Peyer's patch (tissue), 4 donors: ENCODE data around the gene BRAF. TPM values are rescaled to one million over a fixed set of nuclear protein-coding genes. Genes with fewer than 3 reads are reported as not detected.

Source experiments
- DNase-seq, 3 donors: peaks; one replicate each; pipeline ENCODE4 v3.0.0-alpha.2; 2017 to 2019
- H3K27ac ChIP-seq, 4 donors: fragments of 200-600 bp; sonication (generic); one replicate each; pipeline ENCODE4 v1.5.1; 2016 to 2019
- H3K27me3 ChIP-seq, 2 donors: fragments of 200-600 bp; sonication (generic); one replicate each; pipeline ENCODE4 v1.5.1; 2019
- H3K36me3 ChIP-seq, 3 donors: fragments of 200-600 bp; sonication (generic); one replicate each; pipeline ENCODE4 v1.5.1; 2016 to 2019
- H3K4me1 ChIP-seq, 4 donors: fragments of 200-600 bp; sonication (generic); one replicate each; pipeline ENCODE4 v1.5.1; 2016 to 2019
- H3K4me3 ChIP-seq, 4 donors: fragments of 200-600 bp; sonication (generic); 1 replicate in 3 of 4; 2 replicates in 1 of 4; pipeline ENCODE4 v1.5.1; 2016 to 2019; ENCODE audit warnings: mild to moderate bottlenecking in 1 of 4
- H3K9me3 ChIP-seq, 4 donors: fragments of 200-600 bp; sonication (generic); one replicate each; pipeline ENCODE4 v1.5.1; 2016 to 2019; ENCODE audit warnings: mild to moderate bottlenecking in 1 of 4
- POLR2A ChIP-seq, 2 donors: fragments of 450-650 bp; IDR thresholded peaks; one replicate each; pipeline ENCODE4 v1.5.1; 2017; ENCODE audit warnings: antibody characterized with exemption in 2 of 2, mild to moderate bottlenecking in 2 of 2, moderate library complexity in 2 of 2
- total RNA-seq, 4 donors: library from RNA; depleted of rRNA; stranded (reverse); fragments of >200 nt; gene quantifications; one replicate each; pipeline ENCODE4 v1.1.0, GENCODE V29; 2016
- TF ChIP-seq, protein P1 (sequence below), 6 experiments: fragments of 450-650 bp in 4 of 6; fragments of 200-600 bp in 2 of 6; sonication (generic) in 1 of 6; IDR thresholded peaks; one replicate each; pipeline ENCODE4 v1.5.1; 2017 to 2019; ENCODE audit warnings: antibody characterized with exemption in 6 of 6, mild to moderate bottlenecking in 3 of 6, moderate library complexity in 1 of 6

Gene BRAF
- total RNA-seq, 4 donors from 2014 or later: 26.3 to 97.4 (median 47.6) TPM

DNA sequence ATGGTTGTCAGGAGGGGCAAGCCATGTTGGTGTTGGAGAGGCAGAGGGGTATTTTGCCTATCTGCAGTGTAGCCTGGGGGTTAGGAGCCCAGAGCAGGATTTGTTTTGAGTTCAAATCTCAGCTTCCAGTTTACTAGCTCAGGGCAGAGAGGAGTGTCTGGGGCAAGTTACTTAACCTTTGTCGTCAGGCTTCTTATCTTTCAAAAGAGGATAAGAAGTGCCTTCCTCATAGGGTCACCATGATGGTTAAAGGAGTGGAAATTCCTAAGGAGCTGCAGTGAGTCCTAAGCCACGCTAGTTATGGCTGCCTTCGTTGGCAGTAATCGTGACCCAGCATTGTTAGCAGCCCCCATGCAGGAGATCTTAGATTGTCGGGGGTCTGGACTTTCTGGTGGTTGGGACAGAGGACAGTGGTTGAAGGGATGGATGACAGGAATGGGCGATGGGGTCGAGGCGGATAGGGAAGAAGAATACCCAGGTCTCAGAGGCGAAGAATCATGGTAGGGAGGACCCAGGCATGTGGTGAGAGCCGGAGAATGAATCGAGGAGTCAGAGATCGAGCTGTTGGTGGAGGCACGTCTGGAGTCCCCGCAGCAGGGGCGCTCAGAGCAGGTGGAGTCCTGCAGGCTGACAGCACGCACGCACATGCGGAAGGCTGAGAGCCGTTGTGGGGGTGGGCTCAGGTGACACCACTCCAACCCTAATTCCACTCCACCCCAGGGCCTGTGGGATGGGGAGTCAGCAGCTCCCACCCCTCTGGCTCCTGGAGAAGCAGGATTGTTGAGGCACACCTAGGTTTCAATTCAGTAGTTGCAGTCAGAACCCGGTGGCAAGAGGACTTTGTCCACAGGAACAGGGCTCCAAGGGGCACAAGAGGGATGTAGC is 240.4 kb downstream of the BRAF start:
- Histone ChIP-seq H3K27me3 (no peaks in the 10 kb centered on the region), H3K27ac (no peak overlapping the region), H3K9me3 (no peaks in the 10 kb centered on the region), H3K4me1 (no peaks in the 10 kb centered on the region), H3K4me3 (no peak overlapping the region), H3K36me3 (peaks cover 0 to 44% (median 0%) of the 10 kb centered on the region in 3 donors)
- peak in 1 of 3 donors; percentile 27 for DNase-seq
- TF ChIP-seq POLR2A (IDR thresholded peaks at IDR 0.05): no peak
- TF ChIP-seq, protein P1, sequence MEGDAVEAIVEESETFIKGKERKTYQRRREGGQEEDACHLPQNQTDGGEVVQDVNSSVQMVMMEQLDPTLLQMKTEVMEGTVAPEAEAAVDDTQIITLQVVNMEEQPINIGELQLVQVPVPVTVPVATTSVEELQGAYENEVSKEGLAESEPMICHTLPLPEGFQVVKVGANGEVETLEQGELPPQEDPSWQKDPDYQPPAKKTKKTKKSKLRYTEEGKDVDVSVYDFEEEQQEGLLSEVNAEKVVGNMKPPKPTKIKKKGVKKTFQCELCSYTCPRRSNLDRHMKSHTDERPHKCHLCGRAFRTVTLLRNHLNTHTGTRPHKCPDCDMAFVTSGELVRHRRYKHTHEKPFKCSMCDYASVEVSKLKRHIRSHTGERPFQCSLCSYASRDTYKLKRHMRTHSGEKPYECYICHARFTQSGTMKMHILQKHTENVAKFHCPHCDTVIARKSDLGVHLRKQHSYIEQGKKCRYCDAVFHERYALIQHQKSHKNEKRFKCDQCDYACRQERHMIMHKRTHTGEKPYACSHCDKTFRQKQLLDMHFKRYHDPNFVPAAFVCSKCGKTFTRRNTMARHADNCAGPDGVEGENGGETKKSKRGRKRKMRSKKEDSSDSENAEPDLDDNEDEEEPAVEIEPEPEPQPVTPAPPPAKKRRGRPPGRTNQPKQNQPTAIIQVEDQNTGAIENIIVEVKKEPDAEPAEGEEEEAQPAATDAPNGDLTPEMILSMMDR (IDR thresholded peaks at IDR 0.05): no peak

DNA sequence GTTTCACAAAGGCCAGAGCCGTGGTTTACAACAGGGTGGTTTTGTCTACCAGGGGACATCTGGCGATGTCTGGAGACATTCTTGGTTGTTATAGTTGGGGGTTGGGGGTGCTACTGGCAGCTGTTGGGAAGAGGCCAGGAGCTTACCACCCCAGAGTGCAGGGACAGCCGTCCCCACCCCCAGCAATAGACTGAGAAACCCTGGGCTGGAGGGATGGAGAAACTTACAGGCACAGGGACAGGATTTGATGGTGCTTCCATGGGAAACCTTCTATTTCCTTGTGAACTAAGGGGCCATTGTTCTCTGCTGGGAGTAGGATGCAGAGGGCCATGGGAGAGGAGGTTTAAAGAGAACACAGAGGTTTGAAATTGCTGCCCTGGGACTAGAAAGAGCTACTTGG is 241.1 kb downstream of the BRAF start:
- peaks cover 0 to 46% (median 0%) of the 10 kb centered on the region in 3 donors for H3K36me3 ChIP-seq

DNA sequence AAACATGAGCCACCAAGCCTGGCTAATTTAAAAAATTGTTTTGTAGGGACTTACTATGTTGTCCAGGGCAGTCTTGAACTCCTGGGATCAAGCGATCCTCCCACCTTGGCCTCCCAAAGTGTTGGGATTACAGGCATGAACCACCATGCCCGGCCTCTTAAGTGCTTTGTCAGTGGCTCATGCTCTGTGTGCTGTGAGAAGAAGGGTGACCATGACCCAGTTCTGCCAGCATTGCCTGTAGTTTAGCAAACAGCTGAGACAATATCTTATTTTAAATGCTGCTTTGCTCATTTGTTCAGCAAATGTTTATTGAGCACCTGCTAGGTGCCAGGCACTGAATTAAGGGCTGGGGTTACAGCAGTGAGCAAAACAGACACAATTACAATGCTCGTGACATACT is 243.0 kb downstream of the BRAF start:
- Histone ChIP-seq H3K4me1 (no peaks in the 10 kb centered on the region), H3K36me3 (peaks cover 0 to 43% (median 0%) of the 10 kb centered on the region in 3 donors), H3K9me3 (no peaks in the 10 kb centered on the region), H3K4me3 (no peak overlapping the region), H3K27me3 (no peaks in the 10 kb centered on the region), H3K27ac (no peak overlapping the region)
- TF ChIP-seq POLR2A (IDR thresholded peaks at IDR 0.05): no peak
- TF ChIP-seq, protein P1 (IDR thresholded peaks at IDR 0.05): no peak
- no peak for DNase-seq

More for the DNA sequence above, 241.1 kb downstream of the BRAF start:
- H3K9me3 ChIP-seq: no peaks in the 10 kb centered on the region
- no peak overlapping the region for H3K4me3 ChIP-seq
- no peak overlapping the region for H3K27ac ChIP-seq
- no peaks in the 10 kb centered on the region for H3K4me1 ChIP-seq
- TF ChIP-seq, protein P1 (IDR thresholded peaks at IDR 0.05): no peak
- no peak for TF ChIP-seq POLR2A (IDR thresholded peaks at IDR 0.05)
- peak in 1 of 3 donors; percentile 7 for DNase-seq
- no peaks in the 10 kb centered on the region for H3K27me3 ChIP-seq

DNA sequence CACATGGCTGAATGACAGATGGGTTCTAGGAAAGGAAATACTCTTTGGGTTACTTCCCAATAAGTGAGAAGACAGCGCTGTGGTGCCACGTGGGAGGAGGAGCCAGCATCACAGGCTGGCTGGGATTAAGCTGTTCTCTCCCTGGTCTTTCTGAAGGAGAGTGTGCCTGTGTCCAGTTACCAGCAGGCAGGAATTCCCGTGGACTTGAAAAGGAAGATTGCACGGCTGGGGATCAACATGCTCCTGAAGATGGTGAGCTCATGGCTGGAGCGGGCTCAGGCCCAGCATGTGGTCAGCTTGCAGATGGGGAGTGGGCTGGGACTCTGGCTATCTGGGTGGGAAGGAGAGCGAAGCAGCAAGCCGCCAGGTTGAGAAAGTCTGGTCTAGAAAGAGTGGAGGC is 243.8 kb downstream of the BRAF start:
- Histone ChIP-seq H3K4me3 (no peak overlapping the region), H3K9me3 (no peaks in the 10 kb centered on the region), H3K36me3 (peaks cover 0 to 43% (median 0%) of the 10 kb centered on the region in 3 donors), H3K27me3 (no peaks in the 10 kb centered on the region), H3K27ac (no peak overlapping the region), H3K4me1 (no peaks in the 10 kb centered on the region)
- peak in 1 of 3 donors; percentile 14 for DNase-seq
- TF ChIP-seq, protein P1 (IDR thresholded peaks at IDR 0.05): no peak
- no peak for TF ChIP-seq POLR2A (IDR thresholded peaks at IDR 0.05)

DNA sequence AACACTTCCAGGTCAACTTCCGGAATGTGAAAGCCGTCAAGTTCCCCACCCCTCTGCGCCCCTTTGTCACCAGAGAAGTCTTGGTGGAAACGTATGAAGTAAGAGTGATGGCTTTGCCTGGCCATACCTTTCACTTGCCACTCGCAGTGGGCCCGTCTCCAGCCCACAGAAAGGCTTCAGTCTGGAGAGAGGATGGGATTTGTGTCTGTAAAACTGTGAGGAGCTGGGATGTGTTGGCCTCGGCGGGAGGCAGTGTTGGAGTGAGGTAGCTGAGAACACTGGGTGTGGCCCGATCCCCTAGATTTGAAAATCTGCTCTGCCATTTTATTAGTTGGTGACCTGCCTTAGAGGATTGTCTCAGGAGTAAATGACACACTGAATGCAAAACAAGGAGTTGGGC is 245.5 kb downstream of the BRAF start:
- H3K4me1 ChIP-seq: peaks cover 0 to 15% (median 2%) of the 10 kb centered on the region in 4 donors
- no peaks in the 10 kb centered on the region for H3K27me3 ChIP-seq
- H3K4me3 ChIP-seq: no peak overlapping the region
- H3K27ac ChIP-seq: no peak overlapping the region
- peaks cover 0 to 43% (median 0%) of the 10 kb centered on the region in 3 donors for H3K36me3 ChIP-seq
- TF ChIP-seq POLR2A (IDR thresholded peaks at IDR 0.05): no peak
- TF ChIP-seq, protein P1 (IDR thresholded peaks at IDR 0.05): no peak
- DNase-seq: peak in 1 of 3 donors; percentile 23
- H3K9me3 ChIP-seq: no peaks in the 10 kb centered on the region
